Measurements from ENCODE around the gene DAZAP2. TPM values are rescaled to one million over a fixed set of nuclear protein-coding genes. Genes with fewer than 3 reads are reported as not detected.

DAZAP2 gene
- polyA plus RNA-seq, 1 donor (not counting 4 experiments of a cell fraction or from before 2014, with no cell fraction given): 199 TPM

DNA sequence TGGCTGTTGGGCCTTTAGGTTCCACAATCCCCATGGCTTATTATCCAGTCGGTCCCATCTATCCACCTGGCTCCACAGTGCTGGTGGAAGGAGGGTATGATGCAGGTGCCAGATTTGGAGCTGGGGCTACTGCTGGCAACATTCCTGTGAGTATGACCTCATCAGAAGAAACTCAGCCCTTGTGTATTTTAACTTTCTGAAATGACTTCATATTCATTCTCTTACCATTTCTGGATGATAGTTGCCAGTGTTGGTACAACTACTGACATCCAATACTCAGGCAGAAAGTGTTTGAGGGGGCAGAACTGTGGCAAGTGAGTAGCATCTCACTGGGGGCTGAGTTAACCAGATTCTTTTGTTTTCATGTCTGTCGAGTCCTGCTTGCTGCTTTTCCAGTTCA lies 2.3 kb downstream of the DAZAP2 start:
- Histone ChIP-seq H3K9me1 (ENCODE audit: control insufficient read depth, extremely low read depth, insufficient read depth, low read length) (peaks cover 4% of the 10 kb centered on the region), H3K9me3 (ENCODE audit: control insufficient read depth, low read depth, low read length) (no peaks in the 10 kb centered on the region), H3K4me2 (ENCODE audit: control insufficient read depth, extremely low read depth, insufficient read depth, low read depth, low read length) (no peak overlapping the region), H3K9ac (ENCODE audit: control insufficient read depth, extremely low read depth, insufficient read depth, low read length) (no peak overlapping the region), H2AFZ (ENCODE audit: control insufficient read depth, low read length) (no peak overlapping the region), H3K4me1 (ENCODE audit: control insufficient read depth, extremely low read depth, insufficient read depth, low read length) (peaks cover 20% of the 10 kb centered on the region), H4K20me1 (ENCODE audit: control insufficient read depth, extremely low read depth, insufficient read depth, low read length) (peaks cover 6% of the 10 kb centered on the region), H3K27me3 (ENCODE audit: control insufficient read depth, extremely low read depth, insufficient read depth, low read length) (no peaks in the 10 kb centered on the region), H3K79me2 (ENCODE audit: control insufficient read depth, insufficient read depth, low read length) (peaks cover 23% of the 10 kb centered on the region), H3K27ac (ENCODE audit: control insufficient read depth, insufficient read depth, low read length) (no peak overlapping the region), H3K4me3 (ENCODE audit: control insufficient read depth in 2 of 3, extremely low read depth in 1 of 3, insufficient read depth in 2 of 3, low read depth in 1 of 3, low read length in 3 of 3) (no peak overlapping the region), H3K36me3 (ENCODE audit: control insufficient read depth in 2 of 2, extremely low read depth in 1 of 2, insufficient read depth in 2 of 2, low read length in 2 of 2) (peaks cover 24 to 45% of the 10 kb centered on the region in 2 experiments)
- FAIRE-seq (no peak), DNase-seq (ENCODE audit: low read depth, low spot score) (no peak)
- TF ChIP-seq, protein P1, sequence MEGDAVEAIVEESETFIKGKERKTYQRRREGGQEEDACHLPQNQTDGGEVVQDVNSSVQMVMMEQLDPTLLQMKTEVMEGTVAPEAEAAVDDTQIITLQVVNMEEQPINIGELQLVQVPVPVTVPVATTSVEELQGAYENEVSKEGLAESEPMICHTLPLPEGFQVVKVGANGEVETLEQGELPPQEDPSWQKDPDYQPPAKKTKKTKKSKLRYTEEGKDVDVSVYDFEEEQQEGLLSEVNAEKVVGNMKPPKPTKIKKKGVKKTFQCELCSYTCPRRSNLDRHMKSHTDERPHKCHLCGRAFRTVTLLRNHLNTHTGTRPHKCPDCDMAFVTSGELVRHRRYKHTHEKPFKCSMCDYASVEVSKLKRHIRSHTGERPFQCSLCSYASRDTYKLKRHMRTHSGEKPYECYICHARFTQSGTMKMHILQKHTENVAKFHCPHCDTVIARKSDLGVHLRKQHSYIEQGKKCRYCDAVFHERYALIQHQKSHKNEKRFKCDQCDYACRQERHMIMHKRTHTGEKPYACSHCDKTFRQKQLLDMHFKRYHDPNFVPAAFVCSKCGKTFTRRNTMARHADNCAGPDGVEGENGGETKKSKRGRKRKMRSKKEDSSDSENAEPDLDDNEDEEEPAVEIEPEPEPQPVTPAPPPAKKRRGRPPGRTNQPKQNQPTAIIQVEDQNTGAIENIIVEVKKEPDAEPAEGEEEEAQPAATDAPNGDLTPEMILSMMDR (optimal IDR thresholded peaks at IDR 0.05 in 1 of 3, IDR thresholded peaks at IDR 0.05 in 1 of 3, conservative IDR thresholded peaks at IDR 0.05 in 1 of 3; ENCODE audit: extremely low read depth in 1 of 3, insufficient read depth in 2 of 3, low read length in 3 of 3): no peak
- TF ChIP-seq EZH2 (IDR thresholded peaks at IDR 0.05; ENCODE audit: low read length): no peak
- dilution Hi-C loops (cut with MboI; ENCODE audit: extremely low pct_ligation_motif_present, low sequenced_read_pairs): no loop called here

DNA sequence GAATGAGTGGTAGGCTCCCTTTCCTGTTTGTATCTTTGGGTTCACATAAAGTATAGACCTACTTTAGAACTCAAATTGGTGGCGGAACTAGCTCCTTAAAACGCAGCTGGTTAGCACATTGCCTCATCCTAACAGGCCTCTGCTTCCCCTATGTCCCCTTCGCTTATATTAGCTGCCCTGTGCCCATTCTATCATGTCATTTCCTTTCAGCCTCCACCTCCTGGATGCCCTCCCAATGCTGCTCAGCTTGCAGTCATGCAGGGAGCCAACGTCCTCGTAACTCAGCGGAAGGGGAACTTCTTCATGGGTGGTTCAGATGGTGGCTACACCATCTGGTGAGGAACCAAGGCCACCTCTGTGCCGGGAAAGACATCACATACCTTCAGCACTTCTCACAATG lies 3.5 kb downstream of the DAZAP2 start:
- no peak for FAIRE-seq
- no peak overlapping the region for H3K4me3 ChIP-seq (ENCODE audit: control insufficient read depth in 2 of 3, extremely low read depth in 1 of 3, insufficient read depth in 2 of 3, low read depth in 1 of 3, low read length in 3 of 3)
- no peak for DNase-seq (ENCODE audit: low read depth, low spot score)
- no peak overlapping the region for H3K9ac ChIP-seq (ENCODE audit: control insufficient read depth, extremely low read depth, insufficient read depth, low read length)
- peaks cover 30 to 53% of the 10 kb centered on the region in 2 experiments for H3K36me3 ChIP-seq (ENCODE audit: control insufficient read depth in 2 of 2, extremely low read depth in 1 of 2, insufficient read depth in 2 of 2, low read length in 2 of 2)
- H3K27ac ChIP-seq (ENCODE audit: control insufficient read depth, insufficient read depth, low read length): no peak overlapping the region
- H2AFZ ChIP-seq (ENCODE audit: control insufficient read depth, low read length): no peak overlapping the region
- H3K4me1 ChIP-seq (ENCODE audit: control insufficient read depth, extremely low read depth, insufficient read depth, low read length): peaks cover 23% of the 10 kb centered on the region
- H3K79me2 ChIP-seq (ENCODE audit: control insufficient read depth, insufficient read depth, low read length): peaks cover 23% of the 10 kb centered on the region
- H3K9me1 ChIP-seq (ENCODE audit: control insufficient read depth, extremely low read depth, insufficient read depth, low read length): peaks cover 3% of the 10 kb centered on the region
- dilution Hi-C loops (cut with MboI; ENCODE audit: extremely low pct_ligation_motif_present, low sequenced_read_pairs): no loop called here
- no peak overlapping the region for H3K4me2 ChIP-seq (ENCODE audit: control insufficient read depth, extremely low read depth, insufficient read depth, low read depth, low read length)
- H4K20me1 ChIP-seq (ENCODE audit: control insufficient read depth, extremely low read depth, insufficient read depth, low read length): peaks cover 6% of the 10 kb centered on the region
- H3K27me3 ChIP-seq (ENCODE audit: control insufficient read depth, extremely low read depth, insufficient read depth, low read length): no peaks in the 10 kb centered on the region
- H3K9me3 ChIP-seq (ENCODE audit: control insufficient read depth, low read depth, low read length): no peaks in the 10 kb centered on the region
- TF ChIP-seq, protein P1 (optimal IDR thresholded peaks at IDR 0.05 in 1 of 3, IDR thresholded peaks at IDR 0.05 in 1 of 3, conservative IDR thresholded peaks at IDR 0.05 in 1 of 3; ENCODE audit: extremely low read depth in 1 of 3, insufficient read depth in 2 of 3, low read length in 3 of 3): no peak

Measured in keratinocyte (primary cell).